ENCODE measurements around the gene LRMDA. TPM values are rescaled to one million over a fixed set of nuclear protein-coding genes. Genes with fewer than 3 reads are reported as not detected.

LRMDA gene
- total and polyA plus RNA-seq, 2 donors (not counting 3 experiments of a cell fraction or from before 2014, with no cell fraction given) = 9.7 to 18.0 TPM

DNA sequence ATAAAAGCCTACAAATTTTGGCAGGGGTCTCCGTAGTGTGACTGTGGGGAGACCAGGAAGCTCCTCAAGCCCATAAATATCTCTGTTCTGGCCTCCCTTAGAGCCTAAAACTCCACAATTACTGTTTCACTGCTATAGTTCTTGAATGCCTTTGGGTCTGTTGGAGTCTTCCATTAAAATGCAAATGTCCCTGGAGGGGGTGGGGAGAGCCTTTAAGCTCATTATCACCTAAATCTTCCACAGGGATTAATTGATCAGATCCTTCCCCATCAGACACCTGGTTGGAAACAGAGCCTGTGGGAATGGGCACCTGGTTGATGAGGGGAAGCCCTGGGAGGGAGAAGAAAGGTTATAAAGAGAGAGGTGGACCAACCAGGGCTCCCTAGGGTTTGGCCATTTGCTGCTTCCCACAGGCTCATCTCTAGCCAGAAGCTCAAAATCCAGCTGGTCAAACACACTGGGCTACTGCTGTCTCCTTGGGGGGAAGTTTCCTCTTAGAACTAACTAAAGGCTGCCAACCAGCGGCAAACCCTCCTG is 718.2 kb downstream of the LRMDA start:
- intact Hi-C loops (cut with micrococcal nuclease) (no loop called here), dilution Hi-C loops (cut with MboI; ENCODE audit: extremely low pct_ligation_motif_present, low sequenced_read_pairs) (no loop called here)
- Histone ChIP-seq H3K4me2 (ENCODE audit: insufficient read depth, low read length) (no peak overlapping the region), H3K9ac (replicated peaks; ENCODE audit: extremely low read depth, insufficient read depth, low read length) (no peak overlapping the region), H3K27ac (ENCODE audit: insufficient read depth, low read depth, low read length) (no peak overlapping the region), H3K9me1 (replicated peaks; ENCODE audit: control insufficient read depth, extremely low read depth, insufficient read depth, low read length) (no peaks in the 10 kb centered on the region), H3K9me3 (replicated peaks; ENCODE audit: control insufficient read depth, insufficient read depth, low read length) (no peaks in the 10 kb centered on the region), H3K79me2 (ENCODE audit: control insufficient read depth, insufficient read depth, low read length) (no peaks in the 10 kb centered on the region), H4K20me1 (replicated peaks; ENCODE audit: control insufficient read depth, extremely low read depth, insufficient read depth, low read length) (no peaks in the 10 kb centered on the region), H3K4me3 (replicated peaks in 1 of 3; ENCODE audit: insufficient read depth in 1 of 3, low read depth in 1 of 3, low read length in 3 of 3) (no peak overlapping the region), H3K36me3 (ENCODE audit: control insufficient read depth in 2 of 2, extremely low read depth in 1 of 2, insufficient read depth in 2 of 2, low read length in 2 of 2) (no peaks in the 10 kb centered on the region), H3K27me3 (ENCODE audit: control insufficient read depth in 2 of 2, insufficient read depth in 2 of 2, low read length in 2 of 2) (no peaks in the 10 kb centered on the region), H2AFZ (ENCODE audit: low read depth, low read length) (no peak overlapping the region), H3K4me1 (ENCODE audit: control insufficient read depth, extremely low read depth, insufficient read depth, low read length) (no peaks in the 10 kb centered on the region)
- CTCF ChIA-PET = no interaction called here
- FAIRE-seq (no peak), DNase-seq (ENCODE audit: low read depth, low spot score) (no peak)
- TF ChIP-seq FOS (IDR thresholded peaks at IDR 0.05; ENCODE audit: borderline replicate concordance, insufficient read depth, low read length) = no peak
- no TSS peak for BruUV-seq (replicated peaks)
- POLR2A ChIA-PET = no interaction called here

DNA sequence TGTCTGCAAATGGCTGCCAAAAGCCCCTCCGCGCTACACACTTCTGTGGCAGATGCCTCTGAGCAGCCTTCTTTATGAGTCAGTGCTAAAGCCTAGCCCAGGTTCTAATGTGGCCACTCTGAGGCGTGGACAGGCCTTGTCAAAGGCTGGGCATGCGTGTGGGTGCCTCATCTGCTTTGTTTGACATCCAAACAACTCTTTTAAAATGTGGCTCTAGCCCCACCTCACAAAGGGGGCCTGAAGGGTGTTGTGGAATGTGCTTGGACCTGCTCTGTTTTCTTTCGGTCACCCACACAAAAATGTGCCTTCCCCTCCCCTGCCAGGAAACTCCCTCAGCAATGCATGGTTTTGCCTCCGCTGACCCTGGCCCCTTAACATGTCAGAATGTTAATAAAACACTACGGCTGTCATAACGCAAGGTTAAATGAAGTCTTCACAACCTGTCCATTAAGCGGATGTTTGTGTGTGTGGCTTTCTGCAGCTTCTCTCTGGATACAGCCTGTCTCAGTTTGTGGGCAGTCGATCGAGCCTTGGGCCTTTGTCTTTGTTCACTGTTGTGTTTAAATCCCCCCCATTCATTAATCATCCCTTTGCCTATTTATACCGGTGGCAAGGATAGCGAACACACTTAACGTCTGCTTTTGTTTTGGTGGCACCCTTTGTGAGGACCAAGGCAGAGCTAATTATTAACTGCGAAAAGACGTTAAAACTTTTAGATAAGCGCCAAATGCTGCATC is 718.9 kb downstream of the LRMDA start:
- ChIA-PET CTCF (no interaction called here), POLR2A (no interaction called here)
- dilution Hi-C loops (cut with MboI; ENCODE audit: extremely low pct_ligation_motif_present, low sequenced_read_pairs) = no loop called here
- BruUV-seq (replicated peaks) = no TSS peak
- no peak overlapping the region for H3K27ac ChIP-seq (ENCODE audit: insufficient read depth, low read depth, low read length)
- H3K36me3 ChIP-seq (ENCODE audit: control insufficient read depth in 2 of 2, extremely low read depth in 1 of 2, insufficient read depth in 2 of 2, low read length in 2 of 2) = no peaks in the 10 kb centered on the region
- no peak overlapping the region for H3K4me3 ChIP-seq (replicated peaks in 1 of 3; ENCODE audit: insufficient read depth in 1 of 3, low read depth in 1 of 3, low read length in 3 of 3)
- no peaks in the 10 kb centered on the region for H3K27me3 ChIP-seq (ENCODE audit: control insufficient read depth in 2 of 2, insufficient read depth in 2 of 2, low read length in 2 of 2)
- intact Hi-C loops (cut with micrococcal nuclease) = no loop called here
- H4K20me1 ChIP-seq (replicated peaks; ENCODE audit: control insufficient read depth, extremely low read depth, insufficient read depth, low read length) = no peaks in the 10 kb centered on the region
- no peak for DNase-seq (ENCODE audit: low read depth, low spot score)
- no peaks in the 10 kb centered on the region for H3K4me1 ChIP-seq (ENCODE audit: control insufficient read depth, extremely low read depth, insufficient read depth, low read length)
- H3K4me2 ChIP-seq (ENCODE audit: insufficient read depth, low read length) = no peak overlapping the region
- H2AFZ ChIP-seq (ENCODE audit: low read depth, low read length) = no peak overlapping the region
- no peaks in the 10 kb centered on the region for H3K9me1 ChIP-seq (replicated peaks; ENCODE audit: control insufficient read depth, extremely low read depth, insufficient read depth, low read length)
- no peaks in the 10 kb centered on the region for H3K79me2 ChIP-seq (ENCODE audit: control insufficient read depth, insufficient read depth, low read length)
- TF ChIP-seq FOS (IDR thresholded peaks at IDR 0.05; ENCODE audit: borderline replicate concordance, insufficient read depth, low read length) (no peak), MYC (IDR thresholded peaks at IDR 0.05; ENCODE audit: low read depth, low read length) (no peak), CTCF (IDR thresholded peaks at IDR 0.05; ENCODE audit: extremely low read depth in 1 of 2, insufficient read depth in 1 of 2, low read depth in 1 of 2, low read length in 2 of 2) (no peak), GATA2 (IDR thresholded peaks at IDR 0.05; ENCODE audit: insufficient read depth, insufficient read length, low read depth, low read length) (no peak), POLR2AphosphoS5 (IDR thresholded peaks at IDR 0.05; ENCODE audit: insufficient read depth, low read depth, low read length) (no peak), POLR2A (IDR thresholded peaks at IDR 0.05; ENCODE audit: low read depth, low read length) (no peak), EZH2 (IDR thresholded peaks at IDR 0.05; ENCODE audit: borderline replicate concordance, low read depth, low read length, severe bottlenecking) (no peak), JUN (IDR thresholded peaks at IDR 0.05; ENCODE audit: borderline replicate concordance, insufficient read depth, insufficient read length, low read depth) (no peak)
- TF ChIP-seq, protein P1, sequence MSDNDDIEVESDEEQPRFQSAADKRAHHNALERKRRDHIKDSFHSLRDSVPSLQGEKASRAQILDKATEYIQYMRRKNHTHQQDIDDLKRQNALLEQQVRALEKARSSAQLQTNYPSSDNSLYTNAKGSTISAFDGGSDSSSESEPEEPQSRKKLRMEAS (IDR thresholded peaks at IDR 0.05; ENCODE audit: insufficient read depth, insufficient read length) = no peak
- H3K9me3 ChIP-seq (replicated peaks; ENCODE audit: control insufficient read depth, insufficient read depth, low read length) = no peaks in the 10 kb centered on the region
- no peak for FAIRE-seq
- no peak overlapping the region for H3K9ac ChIP-seq (replicated peaks; ENCODE audit: extremely low read depth, insufficient read depth, low read length)
